OCI-LY7 (cell line): ENCODE measurements around the gene TIMM13.

Experiments used
- CTCF ChIP-seq: fragments of 200-600 bp; sonication (generic); conservative IDR thresholded peaks from 2 replicates; pipeline ENCODE4 v1.5.1; 2014; ENCODE audit warnings: mild to moderate bottlenecking, antibody characterized with exemption, low read length, moderate library complexity, mixed read lengths
- EZH2phosphoT487 ChIP-seq: fragments of 200-600 bp; sonication (generic); IDR thresholded peaks from 2 replicates; pipeline ENCODE4 v1.6.1; 2018; ENCODE audit warnings: low read depth, borderline replicate concordance, mild to moderate bottlenecking, mixed run types, antibody characterized with exemption, low read length, moderate library complexity, mixed read lengths

- TF ChIP-seq CTCF (no peak), EZH2phosphoT487 (no peak)
These were observed 37.0 kb upstream of the TIMM13 start for GRCh38 chr19:2464389-2464788.
